ENCODE data around the gene RGPD3.
"Not testable (repeated sequence)": the region's sequence is repeated elsewhere in the genome, so short reads cannot be mapped to it uniquely, and the experiment has no call there.

- TF ChIP-seq ZMAT4 (CRISPR knock-in tag; IDR thresholded peaks at IDR 0.05); MAX (CRISPR knock-in tag; IDR thresholded peaks at IDR 0.05); CTCF (IDR thresholded peaks at IDR 0.05); ZNF423 (CRISPR knock-in tag; IDR thresholded peaks at IDR 0.05); ELF4 (CRISPR knock-in tag; IDR thresholded peaks at IDR 0.05; ENCODE audit: low read depth); USF2 (CRISPR knock-in tag; IDR thresholded peaks at IDR 0.05); SP1 (CRISPR knock-in tag; conservative IDR thresholded peaks at IDR 0.05); PRDM15 (CRISPR knock-in tag; IDR thresholded peaks at IDR 0.05); MYBL2 (CRISPR knock-in tag; IDR thresholded peaks at IDR 0.05): not testable (repeated sequence)
Measured at GRCh38 chr2:106479563-106479962, 11.3 kb upstream of the RGPD3 start.
